Naive B cell (primary cell): ENCODE data around the gene CXorf58. TPM values are rescaled to one million over a fixed set of nuclear protein-coding genes. Genes with fewer than 3 reads are reported as not detected.
"Not testable (repeated sequence)": the region's sequence is repeated elsewhere in the genome, so short reads cannot be mapped to it uniquely, and the experiment has no call there.

Experiments used
- ATAC-seq, 2 donors: fragments of 150-1000 bp; cut with Tn5 transposase; 2 replicates each; pipeline ENCODE4 v1.10.0; 2021; ENCODE audit warnings: low read depth in 2 of 2, mild to moderate bottlenecking in 2 of 2, moderate library complexity in 2 of 2
- DNase-seq: peaks from one replicate; pipeline ENCODE4 v3.0.0; 2022
- H3K27ac Mint-ChIP-seq, 6 donors: one replicate each; pipeline ENCODE4 v1.8.0; 2020 to 2022; ENCODE audit warnings: mild to moderate bottlenecking in 6 of 6, mixed read lengths in 6 of 6, moderate library complexity in 5 of 6, inconsistent platforms in 2 of 6
- H3K27me3 Mint-ChIP-seq, 3 donors: one replicate each; pipeline ENCODE4 v1.8.0; 2021 to 2022; ENCODE audit warnings: mixed read lengths in 3 of 3, mild to moderate bottlenecking in 1 of 3
- H3K36me3 Mint-ChIP-seq, 2 donors: one replicate each; pipeline ENCODE4 v1.8.0; 2020 to 2022; ENCODE audit warnings: mixed read lengths in 2 of 2, inconsistent platforms in 1 of 2, mild to moderate bottlenecking in 1 of 2
- H3K4me1 Mint-ChIP-seq, 3 donors: one replicate each; pipeline ENCODE4 v1.8.0; 2020 to 2022; ENCODE audit warnings: mixed read lengths in 3 of 3, inconsistent platforms in 1 of 3, mild to moderate bottlenecking in 1 of 3, moderate library complexity in 1 of 3
- H3K4me3 Mint-ChIP-seq, 8 donors: one replicate each; pipeline ENCODE4 v1.8.0; 2020 to 2022; ENCODE audit warnings: mild to moderate bottlenecking in 8 of 8, mixed read lengths in 8 of 8, moderate library complexity in 8 of 8, inconsistent platforms in 2 of 8
- H3K9me3 Mint-ChIP-seq, 7 donors: one replicate each; pipeline ENCODE4 v1.8.0; 2020 to 2022; ENCODE audit warnings: mixed read lengths in 7 of 7, mild to moderate bottlenecking in 5 of 7, inconsistent platforms in 2 of 7, moderate library complexity in 1 of 7
- polyA plus RNA-seq, 6 donors: library from polyadenylated mRNA; unstranded; fragments of 300-500 nt; fragmentation: Illumina TruSeq; gene quantifications; one replicate each; pipeline ENCODE4 v1.2.3, GENCODE V29; 2021; ENCODE audit warnings: low read depth in 6 of 6

Gene CXorf58
- polyA plus RNA-seq, 6 donors from 2014 or later, result 0.17 to 0.37 (median 0.34) TPM; not detected in 3

DNA sequence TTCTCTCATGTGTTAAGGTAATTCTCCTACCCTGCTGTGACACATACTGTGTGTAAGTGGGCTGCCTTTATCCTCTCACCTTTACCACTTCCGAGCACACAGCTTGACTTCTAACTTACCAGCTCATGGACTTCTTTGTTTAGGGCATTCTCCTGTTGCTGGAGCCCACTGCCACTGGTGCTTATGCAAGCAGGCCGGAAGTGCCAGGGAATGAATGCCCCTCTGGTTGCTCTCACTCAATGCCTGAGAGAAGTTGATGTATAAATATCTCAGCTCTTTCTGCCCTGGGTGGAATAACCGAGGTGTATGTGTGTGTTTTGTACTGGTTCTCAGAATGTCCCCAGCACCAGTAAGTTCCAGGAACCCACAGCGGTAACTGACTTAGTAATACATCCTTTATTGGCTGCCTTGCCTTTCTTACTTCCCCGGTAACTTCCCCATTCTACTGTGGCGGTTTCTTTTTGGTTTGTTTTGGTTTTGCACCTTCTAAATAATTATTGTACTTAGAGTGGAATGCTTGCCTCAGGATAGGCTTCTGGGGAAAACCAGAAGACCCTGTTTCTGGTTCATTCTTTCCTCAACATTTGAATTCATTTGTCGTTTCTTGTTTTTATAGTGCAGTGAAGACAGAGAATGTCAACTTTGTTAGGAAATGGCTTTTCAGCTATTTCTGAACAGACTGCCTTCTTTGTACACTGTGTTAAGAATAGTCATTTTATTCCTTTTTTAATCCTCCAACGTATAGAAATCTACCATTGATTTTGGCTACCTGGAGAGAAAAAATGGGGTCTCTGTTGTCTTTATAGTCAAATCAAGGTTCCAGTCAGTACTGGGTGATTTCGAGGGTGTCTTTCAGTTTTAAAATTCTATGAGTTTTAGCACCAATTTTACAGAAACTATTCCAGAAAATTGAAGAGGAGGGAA is 45.4 kb downstream of the CXorf58 start:
- Mint-ChIP-seq H3K4me3 (peak overlapping the region; percentile 67 to 87 (median 80)), H3K27ac (peak overlapping the region; percentile 58 to 94 (median 85)), H3K4me1 (peaks cover 8 to 17% (median 8%) of the 10 kb centered on the region in 3 donors), H3K36me3 (no peaks in the 10 kb centered on the region), H3K9me3 (peaks cover 0 to 1% (median 0%) of the 10 kb centered on the region in 7 donors), H3K27me3 (no peaks in the 10 kb centered on the region)
- DNase-seq, result peak; percentile 37
- peak; percentile 96 for ATAC-seq

DNA sequence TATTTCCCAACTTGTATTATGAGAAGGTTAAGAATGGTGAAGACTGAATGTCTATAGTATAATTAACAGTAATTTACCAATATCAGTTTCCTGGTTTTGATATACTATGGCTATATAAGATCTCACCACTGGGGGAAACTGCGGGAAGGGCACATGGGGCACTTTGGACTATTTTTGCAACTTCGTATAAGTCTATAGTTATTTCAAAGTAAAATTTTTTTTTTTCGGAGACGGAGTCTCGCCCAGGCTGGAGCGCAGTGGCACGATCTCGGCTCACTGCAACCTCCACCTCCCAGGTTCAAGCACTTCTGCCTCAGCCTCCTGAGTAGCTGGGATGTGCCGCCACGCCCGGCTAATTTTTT is 46.1 kb downstream of the CXorf58 start:
- peak; percentile 22 to 26 for ATAC-seq
- H3K27me3 Mint-ChIP-seq, result no peaks in the 10 kb centered on the region
- H3K4me1 Mint-ChIP-seq, result peaks cover 8 to 17% (median 8%) of the 10 kb centered on the region in 3 donors
- no peak for DNase-seq
- peak overlapping the region in 6 of 8 donors; percentile 67 to 87 (median 78) for H3K4me3 Mint-ChIP-seq
- H3K27ac Mint-ChIP-seq, result peak overlapping the region in 5 of 6 donors; percentile 58 to 88 (median 85)
- peaks cover 0 to 1% (median 0%) of the 10 kb centered on the region in 7 donors for H3K9me3 Mint-ChIP-seq
- H3K36me3 Mint-ChIP-seq, result no peaks in the 10 kb centered on the region

DNA sequence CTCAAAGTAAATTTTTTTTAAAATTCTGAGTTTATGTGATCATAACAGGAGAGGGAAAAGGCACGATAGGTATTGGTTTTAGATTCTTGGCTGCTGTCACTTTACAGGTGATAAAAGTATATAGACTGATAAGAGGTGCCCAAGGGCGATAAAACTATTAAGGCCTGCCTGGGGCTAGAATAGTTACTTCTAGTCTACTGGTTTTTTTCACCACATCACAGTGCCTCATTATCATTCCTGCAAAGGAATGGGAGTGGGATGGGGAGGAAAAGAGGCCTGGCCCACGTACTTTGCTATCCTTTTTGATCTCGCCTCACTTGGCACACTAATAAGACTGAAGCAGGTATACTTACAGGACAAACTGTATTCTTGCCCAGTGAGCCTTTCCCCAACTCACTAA is 46.6 kb downstream of the CXorf58 start:
- H3K27me3 Mint-ChIP-seq, result no peaks in the 10 kb centered on the region
- ATAC-seq, result no peak
- no peaks in the 10 kb centered on the region for H3K36me3 Mint-ChIP-seq
- no peak overlapping the region for H3K4me3 Mint-ChIP-seq
- H3K9me3 Mint-ChIP-seq, result peaks cover 0 to 2% (median 0%) of the 10 kb centered on the region in 7 donors
- no peak for DNase-seq
- peaks cover 8 to 17% (median 8%) of the 10 kb centered on the region in 3 donors for H3K4me1 Mint-ChIP-seq
- H3K27ac Mint-ChIP-seq, result peak overlapping the region in 1 of 6 donors; percentile 33

DNA sequence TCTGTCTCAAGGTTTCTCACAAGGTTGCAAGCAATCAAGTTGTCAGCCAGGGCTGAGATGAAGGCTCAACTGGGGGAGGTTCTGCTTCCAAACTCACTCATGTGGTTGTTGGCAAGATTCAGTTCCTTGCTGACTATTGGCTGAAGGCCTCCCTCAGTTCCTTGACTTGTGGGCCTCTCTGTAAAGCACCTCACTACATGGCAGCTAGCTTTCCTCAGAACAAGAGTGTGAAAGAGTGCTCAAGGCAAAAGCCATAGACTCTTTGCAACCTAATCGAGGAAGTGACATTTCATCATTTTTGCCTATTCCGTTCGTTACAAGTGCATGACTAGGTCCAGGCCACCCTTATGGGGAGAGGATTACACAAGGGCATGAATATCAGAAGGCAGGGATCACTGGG is 52.0 kb downstream of the CXorf58 start:
- peaks cover 0 to 2% (median 0%) of the 10 kb centered on the region in 7 donors for H3K9me3 Mint-ChIP-seq
- H3K27ac Mint-ChIP-seq, result no peak overlapping the region
- H3K36me3 Mint-ChIP-seq, result no peaks in the 10 kb centered on the region
- no peak for ATAC-seq
- H3K4me1 Mint-ChIP-seq, result no peaks in the 10 kb centered on the region
- no peaks in the 10 kb centered on the region for H3K27me3 Mint-ChIP-seq
- no peak for DNase-seq
- H3K4me3 Mint-ChIP-seq, result no peak overlapping the region

DNA sequence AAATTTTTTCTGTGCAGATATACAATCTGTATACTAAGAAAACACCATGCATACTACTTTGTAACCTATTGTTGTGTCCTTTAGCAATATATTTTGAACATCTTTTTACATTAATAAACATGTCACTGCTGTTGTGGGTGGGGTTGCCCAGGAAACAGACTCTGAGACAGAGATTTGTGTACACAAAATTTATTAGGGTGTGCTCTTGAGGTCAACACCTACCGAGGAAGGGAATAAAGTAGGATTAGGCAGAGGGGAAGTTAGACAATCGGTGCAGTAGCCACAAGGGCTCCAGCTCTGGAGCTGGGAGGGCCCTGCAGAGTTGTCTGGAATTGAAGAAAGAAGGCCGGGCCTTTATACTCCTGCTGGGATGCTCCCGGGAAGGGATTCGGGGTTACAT is 56.4 kb downstream of the CXorf58 start:
- Mint-ChIP-seq H3K4me1 (no peaks in the 10 kb centered on the region), H3K27me3 (peaks cover 0 to 15% (median 0%) of the 10 kb centered on the region in 3 donors), H3K9me3 (peaks cover 0 to 5% (median 0%) of the 10 kb centered on the region in 7 donors), H3K36me3 (no peaks in the 10 kb centered on the region), H3K27ac (no peak overlapping the region), H3K4me3 (no peak overlapping the region)
- ATAC-seq (no peak), DNase-seq (no peak)

DNA sequence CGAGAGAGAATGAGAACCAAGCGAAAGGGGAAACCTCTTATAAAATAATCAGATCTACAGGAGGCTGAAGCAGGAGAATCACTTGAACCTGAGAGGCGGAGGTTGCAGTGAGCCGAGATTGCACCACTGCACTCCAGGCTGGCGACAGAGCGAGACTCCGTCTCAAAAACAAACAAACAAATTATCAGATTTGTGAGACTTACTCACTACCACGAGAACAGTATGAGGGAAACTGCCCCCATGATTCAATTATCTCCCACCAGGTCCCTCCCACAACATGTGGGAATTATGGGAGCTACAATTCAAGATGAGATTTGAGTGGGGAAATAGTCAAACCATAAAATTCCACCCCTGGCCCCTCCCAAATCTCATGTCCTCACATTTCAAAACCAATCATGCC is 57.8 kb downstream of the CXorf58 start:
- H3K36me3 Mint-ChIP-seq, ATAC-seq, H3K4me3 Mint-ChIP-seq: not testable (repeated sequence)

DNA sequence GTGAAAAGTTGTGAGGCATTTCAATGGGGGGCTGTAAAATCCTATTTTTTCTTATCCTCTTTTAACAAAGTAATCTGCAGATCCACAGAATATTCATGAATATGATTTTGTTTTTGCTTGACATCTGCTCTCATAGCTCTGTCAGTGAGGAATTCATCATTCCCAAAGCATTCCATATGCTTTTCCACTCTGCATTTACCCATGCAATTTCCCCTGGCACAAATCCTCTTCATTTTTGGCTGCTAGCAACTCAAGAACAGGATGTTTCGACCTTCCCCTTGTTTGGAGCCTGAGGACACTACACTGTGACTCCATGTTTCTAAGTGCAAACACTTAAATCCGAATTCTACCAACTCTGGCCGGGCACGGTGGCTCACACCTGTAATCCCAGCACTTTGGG is 70.7 kb downstream of the CXorf58 start:
- ATAC-seq, result no peak
- H3K36me3 Mint-ChIP-seq, result peaks cover 0 to 4% of the 10 kb centered on the region in 2 donors
- H3K27ac Mint-ChIP-seq, result no peak overlapping the region
- no peak for DNase-seq
- peaks cover 0 to 18% (median 0%) of the 10 kb centered on the region in 3 donors for H3K27me3 Mint-ChIP-seq
- H3K4me1 Mint-ChIP-seq, result peaks cover 0 to 5% (median 0%) of the 10 kb centered on the region in 3 donors
- H3K9me3 Mint-ChIP-seq, result no peaks in the 10 kb centered on the region
- no peak overlapping the region for H3K4me3 Mint-ChIP-seq

More for the DNA sequence above, 57.8 kb downstream of the CXorf58 start:
- H3K4me1 Mint-ChIP-seq, DNase-seq, H3K9me3 Mint-ChIP-seq, H3K27ac Mint-ChIP-seq: not testable (repeated sequence)
- peaks cover 0 to 15% (median 0%) of the 10 kb centered on the region in 3 donors for H3K27me3 Mint-ChIP-seq

DNA sequence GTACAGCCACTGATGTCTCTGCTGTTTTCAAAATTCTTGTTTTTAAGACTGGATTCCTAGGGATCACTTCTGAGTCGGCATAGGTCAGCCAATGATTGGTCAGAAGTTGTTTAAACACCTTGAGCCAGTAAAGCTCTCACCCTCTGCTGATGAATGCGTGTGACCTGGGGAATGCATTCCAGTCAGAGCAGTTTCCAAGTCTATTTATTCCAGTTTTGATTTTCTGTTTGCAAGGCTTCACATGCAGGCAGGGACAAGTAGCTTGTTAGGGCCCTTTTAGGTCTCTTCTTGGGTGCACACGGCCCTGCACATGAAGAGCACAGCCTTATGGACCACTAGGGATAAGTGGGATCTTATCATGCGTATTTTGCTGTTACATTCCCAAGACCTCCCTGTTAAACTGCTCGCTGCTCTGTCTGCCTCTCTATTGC is 72.2 kb downstream of the CXorf58 start:
- H3K4me1 Mint-ChIP-seq, result peaks cover 0 to 5% (median 0%) of the 10 kb centered on the region in 3 donors
- no peaks in the 10 kb centered on the region for H3K9me3 Mint-ChIP-seq
- H3K36me3 Mint-ChIP-seq, result peaks cover 0 to 4% of the 10 kb centered on the region in 2 donors
- peaks cover 0 to 18% (median 0%) of the 10 kb centered on the region in 3 donors for H3K27me3 Mint-ChIP-seq
- ATAC-seq (no peak), DNase-seq (no peak)
- no peak overlapping the region for H3K27ac Mint-ChIP-seq
- peak overlapping the region in 1 of 8 donors; percentile 53 for H3K4me3 Mint-ChIP-seq

DNA sequence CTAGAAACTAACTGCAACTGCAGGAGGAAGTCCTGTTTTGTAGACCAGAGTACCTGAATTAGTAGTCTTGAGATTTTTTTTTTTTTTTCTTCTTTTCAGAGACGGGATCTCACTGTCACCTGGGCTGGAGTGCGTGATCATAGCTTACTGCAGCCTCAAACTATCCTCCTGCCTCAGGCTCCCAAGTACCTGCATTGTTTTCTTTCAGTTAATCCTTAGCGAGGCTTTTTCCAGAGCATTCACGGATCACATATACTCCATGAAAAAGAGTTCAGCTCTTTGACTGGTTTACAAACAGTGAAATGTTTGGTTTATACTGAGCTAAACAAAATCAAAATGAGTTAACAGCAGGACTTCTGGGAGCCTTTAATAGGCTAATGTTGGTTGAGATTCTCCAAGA is 73.4 kb downstream of the CXorf58 start:
- Mint-ChIP-seq H3K4me1 (peaks cover 0 to 5% (median 0%) of the 10 kb centered on the region in 3 donors), H3K27me3 (peaks cover 0 to 18% (median 0%) of the 10 kb centered on the region in 3 donors), H3K4me3 (no peak overlapping the region), H3K27ac (no peak overlapping the region), H3K9me3 (no peaks in the 10 kb centered on the region), H3K36me3 (peaks cover 0 to 4% of the 10 kb centered on the region in 2 donors)
- ATAC-seq (no peak), DNase-seq (no peak)

DNA sequence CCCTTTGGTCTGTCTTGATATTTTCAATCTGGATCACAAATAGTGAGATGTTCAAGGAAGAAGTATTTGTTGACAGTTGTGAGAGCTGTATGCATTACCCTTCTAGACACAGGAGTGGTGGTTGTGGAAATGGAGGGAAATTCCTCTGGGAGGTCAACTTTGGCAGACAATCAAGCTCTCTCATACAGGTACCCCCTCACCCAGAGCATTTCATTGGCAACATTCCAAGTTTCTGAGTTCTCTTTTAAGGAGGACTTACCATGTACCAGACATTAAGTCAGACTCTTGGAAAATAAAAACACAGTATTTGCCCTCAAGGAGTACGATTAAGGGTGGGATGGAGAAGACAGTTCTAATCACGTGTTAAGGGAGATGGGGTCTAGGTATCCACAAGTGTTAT is 73.9 kb downstream of the CXorf58 start:
- H3K4me1 Mint-ChIP-seq, result peaks cover 0 to 5% (median 0%) of the 10 kb centered on the region in 3 donors
- DNase-seq (no peak), ATAC-seq (no peak)
- peaks cover 0 to 4% of the 10 kb centered on the region in 2 donors for H3K36me3 Mint-ChIP-seq
- H3K27ac Mint-ChIP-seq, result peak overlapping the region in 1 of 6 donors; percentile 41
- no peak overlapping the region for H3K4me3 Mint-ChIP-seq
- H3K9me3 Mint-ChIP-seq, result no peaks in the 10 kb centered on the region
- H3K27me3 Mint-ChIP-seq, result peaks cover 0 to 18% (median 0%) of the 10 kb centered on the region in 3 donors

DNA sequence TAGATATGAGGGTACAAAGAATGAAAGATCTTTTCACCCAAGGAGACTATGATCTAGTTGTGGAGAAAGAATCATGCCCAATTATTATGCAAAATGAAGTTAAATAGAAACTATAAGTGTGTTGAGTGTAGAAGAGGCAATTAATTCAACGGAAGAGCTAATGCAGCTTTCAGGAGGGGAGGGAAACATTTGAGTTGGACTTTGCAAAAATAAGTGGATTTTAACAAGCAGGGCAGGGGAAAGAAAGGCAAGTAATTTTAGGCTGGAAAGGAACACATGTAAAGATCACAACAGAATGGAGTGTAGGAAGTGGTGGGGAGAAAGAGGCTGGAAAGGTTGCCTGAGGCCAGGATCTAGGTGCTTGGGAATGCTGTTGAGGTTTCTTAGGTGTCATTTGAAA is 75.1 kb downstream of the CXorf58 start:
- Mint-ChIP-seq H3K36me3 (peaks cover under 1 to 4% of the 10 kb centered on the region in 2 donors), H3K27ac (no peak overlapping the region), H3K9me3 (no peaks in the 10 kb centered on the region), H3K4me3 (no peak overlapping the region), H3K27me3 (peaks cover 0 to 18% (median 0%) of the 10 kb centered on the region in 3 donors), H3K4me1 (peaks cover 0 to 5% (median 0%) of the 10 kb centered on the region in 3 donors)
- ATAC-seq (no peak), DNase-seq (no peak)
